ENCODE measurements around the gene MAGEA12. TPM values are rescaled to one million over a fixed set of nuclear protein-coding genes. Genes with fewer than 3 reads are reported as not detected.
"Not testable (repeated sequence)": the region's sequence is repeated elsewhere in the genome, so short reads cannot be mapped to it uniquely, and the experiment has no call there.

MAGEA12 gene
- total RNA-seq, 6 donors from 2014 or later, result 0.20 to 0.37 TPM; not detected in 4

GRCh38 chrX:152725409-152725808 lies 8.1 kb upstream of the MAGEA12 start:
- DNase-seq (no peak), ATAC-seq (ENCODE audit: low FRiP score in 2 of 2) (no peak)
- WGBS, 2 donors, result 65 to 75% methylated on average over 3 to 7 of the region's 7 CpGs
- Histone ChIP-seq H3K27ac (no peak overlapping the region), H3K9me3 (no peaks in the 10 kb centered on the region), H3K36me3 (no peaks in the 10 kb centered on the region), H3K27me3 (no peaks in the 10 kb centered on the region), H3K4me3 (no peak overlapping the region), H3K4me1 (no peaks in the 10 kb centered on the region)
- no peak for TF ChIP-seq CTCF (IDR thresholded peaks at IDR 0.05)
- no peak for TF ChIP-seq POLR2AphosphoS5 (IDR thresholded peaks at IDR 0.05)
- TF ChIP-seq POLR2A (IDR thresholded peaks at IDR 0.05), result no peak
- no peak for TF ChIP-seq EP300 (IDR thresholded peaks at IDR 0.05)

GRCh38 chrX:152734143-152734858 lies 744 bp downstream of the MAGEA12 start:
- H3K4me1 ChIP-seq; DNase-seq; H3K36me3 ChIP-seq; ATAC-seq (ENCODE audit: low FRiP score in 2 of 2); H3K9me3 ChIP-seq; H3K4me3 ChIP-seq; H3K27ac ChIP-seq; H3K27me3 ChIP-seq: not testable (repeated sequence)
- WGBS, 2 donors, result 87 to 100% methylated on average over 1 to 22 of the region's 22 CpGs

- ATAC-seq (ENCODE audit: low FRiP score in 2 of 2) (peak in 1 of 2 donors; percentile 26), DNase-seq (no peak)
- 65% methylated on average over 2 of the region's 2 CpGs; no CpG with 5 or more reads in 1 of the 2 donors for WGBS, 2 donors
- no peaks in the 10 kb centered on the region for H3K9me3 ChIP-seq
- H3K4me1 ChIP-seq, result no peaks in the 10 kb centered on the region
- H3K27me3 ChIP-seq, result no peaks in the 10 kb centered on the region
- no peaks in the 10 kb centered on the region for H3K36me3 ChIP-seq
- TF ChIP-seq EP300 (IDR thresholded peaks at IDR 0.05), result no peak
- no peak for TF ChIP-seq POLR2A (IDR thresholded peaks at IDR 0.05)
- no peak for TF ChIP-seq POLR2AphosphoS5 (IDR thresholded peaks at IDR 0.05)
- no peak for TF ChIP-seq CTCF (IDR thresholded peaks at IDR 0.05)
- H3K27ac ChIP-seq, result no peak overlapping the region
- no peak overlapping the region for H3K4me3 ChIP-seq
Measured at GRCh38 chrX:152735101-152735500, 1.5 kb downstream of the MAGEA12 start.

- Histone ChIP-seq H3K36me3 (no peaks in the 10 kb centered on the region), H3K4me1 (no peaks in the 10 kb centered on the region), H3K4me3 (no peak overlapping the region), H3K27me3 (no peaks in the 10 kb centered on the region), H3K27ac (no peak overlapping the region), H3K9me3 (no peaks in the 10 kb centered on the region)
- 84 to 94% methylated on average over 3 to 12 of the region's 12 CpGs for WGBS, 2 donors
- no peak for TF ChIP-seq POLR2A (IDR thresholded peaks at IDR 0.05)
- no peak for TF ChIP-seq POLR2AphosphoS5 (IDR thresholded peaks at IDR 0.05)
- TF ChIP-seq CTCF (IDR thresholded peaks at IDR 0.05), result no peak
- no peak for TF ChIP-seq EP300 (IDR thresholded peaks at IDR 0.05)
- DNase-seq (peak in 1 of 2 donors; percentile 10), ATAC-seq (ENCODE audit: low FRiP score in 2 of 2) (peak in 1 of 2 donors; percentile 56)
Measured at GRCh38 chrX:152735860-152736511, 2.4 kb downstream of the MAGEA12 start.

GRCh38 chrX:152736528-152736927 lies 3.0 kb downstream of the MAGEA12 start:
- not testable (repeated sequence) for H3K4me3 ChIP-seq; H3K27ac ChIP-seq; ATAC-seq (ENCODE audit: low FRiP score in 2 of 2); DNase-seq; H3K36me3 ChIP-seq; H3K27me3 ChIP-seq; H3K4me1 ChIP-seq; H3K9me3 ChIP-seq
- WGBS, 2 donors, result 83 to 93% methylated on average over 11 to 12 of the region's 12 CpGs

- no peaks in the 10 kb centered on the region for H3K4me1 ChIP-seq
- DNase-seq, result no peak
- ATAC-seq (ENCODE audit: low FRiP score in 2 of 2), result no peak
- H3K9me3 ChIP-seq, result no peaks in the 10 kb centered on the region
- no peak overlapping the region for H3K4me3 ChIP-seq
- H3K36me3 ChIP-seq, result no peaks in the 10 kb centered on the region
- H3K27me3 ChIP-seq, result no peaks in the 10 kb centered on the region
- no peak for TF ChIP-seq EP300 (IDR thresholded peaks at IDR 0.05)
- TF ChIP-seq POLR2A (IDR thresholded peaks at IDR 0.05), result no peak
- TF ChIP-seq CTCF (IDR thresholded peaks at IDR 0.05), result no peak
- TF ChIP-seq POLR2AphosphoS5 (IDR thresholded peaks at IDR 0.05), result no peak
- H3K27ac ChIP-seq, result no peak overlapping the region
- WGBS, 2 donors, result 83 to 94% methylated on average over 5 of the region's 5 CpGs
Measured at GRCh38 chrX:152738560-152738959, 5.0 kb downstream of the MAGEA12 start.

- H3K27ac ChIP-seq; H3K4me1 ChIP-seq; H3K36me3 ChIP-seq; ATAC-seq (ENCODE audit: low FRiP score in 2 of 2); H3K27me3 ChIP-seq; DNase-seq; H3K4me3 ChIP-seq; H3K9me3 ChIP-seq: not testable (repeated sequence)
- WGBS, 2 donors, result no CpG with 5 or more reads among the region's 35 CpGs
Measured at GRCh38 chrX:152753686-152754650, 20.4 kb downstream of the MAGEA12 start, which contains the start of gene MAGEA2. TSS of gene MAGEA2 (minus strand) at chrX:152753842. CDS start at chrX:152751363, 2,479 bp downstream.

All from upper lobe of left lung (tissue), 6 donors.